Activated CD4-positive, alpha-beta T cell treated with anti-CD3 and anti-CD28 coated beads for 36 hours (primary cell): ENCODE results near the gene GALNT6. TPM values are rescaled to one million over a fixed set of nuclear protein-coding genes. Genes with fewer than 3 reads are reported as not detected.
A peak's percentile ranks its signal among the peaks of the same experiment; 100 is the strongest.

Experiments
- ATAC-seq: fragments of 200-7000 bp; cut with Tn5 transposase; one replicate; pipeline ENCODE4 v1.10.0; 2021; ENCODE audit warnings: mild to moderate bottlenecking, moderate library complexity
- CTCF ChIA-PET: fragments of 350-600 bp; sonication (Branson Sonifier 250); formaldehyde crosslinking; loops from one replicate; lab custom pipeline; 2021; ENCODE audit warnings: antibody characterized with exemption; lab: Charles Lee
- POLR2A ChIA-PET: fragments of 350-600 bp; sonication (Branson Sonifier 250); formaldehyde crosslinking; loops from one replicate; lab custom pipeline; 2021; ENCODE audit warnings: antibody characterized with exemption, inconsistent platforms; lab: Charles Lee
- DNase-seq: peaks from one replicate; pipeline ENCODE4 v3.0.0-alpha.2; 2020
- H3K27ac Mint-ChIP-seq: one replicate; pipeline ENCODE4 v1.8.0; 2021; ENCODE audit warnings: mixed read lengths
- H3K27me3 Mint-ChIP-seq: one replicate; pipeline ENCODE4 v1.8.0; 2021; ENCODE audit warnings: mixed read lengths
- H3K36me3 Mint-ChIP-seq: one replicate; pipeline ENCODE4 v1.8.0; 2021; ENCODE audit warnings: low read depth, mixed read lengths
- H3K4me1 Mint-ChIP-seq: one replicate; pipeline ENCODE4 v1.8.0; 2021; ENCODE audit warnings: mixed read lengths
- H3K4me3 Mint-ChIP-seq: one replicate; pipeline ENCODE4 v1.8.0; 2021; ENCODE audit warnings: mild to moderate bottlenecking, moderate library complexity, mixed read lengths
- H3K9me3 Mint-ChIP-seq: one replicate; pipeline ENCODE4 v1.8.0; 2021; ENCODE audit warnings: low read depth, mixed read lengths
- intact Hi-C, 2 experiments: fragments of 100-400 bp; cut with DNase I in 1 of 2; cut with micrococcal nuclease in 1 of 2; formaldehyde crosslinking; loops; one replicate each; pipeline versions ENCODE4 v1.14.2 to v1.15.1; 2022 to 2024; cut with DNase I, micrococcal nuclease
- total RNA-seq, 2 experiments: library from RNA; stranded (reverse); gene quantifications; one replicate each; pipeline ENCODE4 v1.2.3, GENCODE V29; 2021

GALNT6 gene
- total RNA-seq, 2 experiments from 2014 or later = 11.7 to 12.0 TPM

DNA sequence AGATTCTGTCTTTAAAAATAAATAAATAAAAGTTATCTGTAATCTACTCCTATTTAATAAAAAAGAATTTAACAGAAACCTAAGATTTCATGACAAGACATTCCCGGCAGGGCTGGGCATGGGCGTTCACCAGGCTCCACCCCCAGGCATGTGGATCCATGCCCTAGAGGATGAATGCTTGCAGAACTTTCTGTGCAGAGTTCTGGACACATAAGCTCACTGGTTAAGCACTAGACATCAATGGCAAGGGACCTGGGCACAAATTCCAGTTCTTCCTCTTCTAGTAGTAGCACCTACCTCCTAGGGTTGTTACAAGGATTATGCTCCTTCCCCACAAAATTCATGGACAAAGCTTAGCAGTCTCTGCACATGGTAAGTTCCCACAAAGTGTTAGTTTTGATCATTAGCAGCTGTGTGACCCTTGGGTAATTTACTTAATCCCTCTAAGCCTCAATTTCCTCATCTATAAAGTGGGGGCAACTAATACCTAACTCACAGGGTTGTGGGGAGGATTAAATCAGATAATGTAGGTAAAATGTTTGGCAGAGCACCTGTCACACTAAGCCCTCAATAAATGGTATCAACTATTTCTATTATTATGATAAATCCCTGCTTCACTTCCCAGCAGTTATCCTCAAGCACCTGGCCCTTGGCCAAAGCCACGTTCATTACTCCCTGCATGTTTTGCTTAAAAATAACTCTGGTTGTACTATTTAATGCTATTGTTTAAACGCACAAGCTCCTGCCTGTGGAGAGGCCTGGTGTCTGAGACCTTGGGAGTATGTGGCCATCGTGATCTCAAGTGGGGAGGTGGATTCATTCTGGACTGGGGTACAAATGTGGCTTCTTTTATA is 9.8 kb downstream of the GALNT6 start:
- peaks cover 30% of the 10 kb centered on the region for H3K36me3 Mint-ChIP-seq
- ChIA-PET CTCF (interaction anchor here (0.6 kb wide), 1 partner anchor 763 kb away, joined by 4 read pairs; no protein-coding TSS in a partner anchor), POLR2A (no interaction called here)
- no peak overlapping the region for H3K4me3 Mint-ChIP-seq
- no peak for DNase-seq
- H3K27me3 Mint-ChIP-seq = no peaks in the 10 kb centered on the region
- no peak overlapping the region for H3K27ac Mint-ChIP-seq
- intact Hi-C loops = no loop called here
- H3K4me1 Mint-ChIP-seq = peaks cover 37% of the 10 kb centered on the region
- ATAC-seq = no peak
- no peaks in the 10 kb centered on the region for H3K9me3 Mint-ChIP-seq

DNA sequence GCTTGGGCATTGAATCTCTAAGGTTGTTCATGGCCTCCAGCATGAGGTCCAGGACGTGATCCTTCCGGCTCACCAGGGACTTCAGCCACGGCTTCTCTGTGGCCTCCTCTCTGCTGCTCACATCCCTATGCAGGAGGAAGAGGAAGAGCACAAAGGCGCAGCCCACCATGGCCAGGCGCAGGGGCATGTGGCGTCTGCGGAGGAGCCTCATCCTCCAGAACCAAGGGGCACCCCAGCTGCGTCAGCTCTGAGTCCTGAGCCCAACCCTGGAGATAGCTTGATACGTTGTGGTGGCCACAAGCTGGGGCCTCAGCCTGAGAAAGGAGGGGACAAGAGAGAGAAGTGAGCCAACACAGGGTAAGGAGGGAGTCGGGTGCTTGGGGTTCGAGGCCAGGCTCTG is 11.6 kb downstream of the GALNT6 start:
- intact Hi-C loops = no loop called here
- Mint-ChIP-seq H3K4me1 (peaks cover 41% of the 10 kb centered on the region), H3K36me3 (peaks cover 37% of the 10 kb centered on the region), H3K27ac (no peak overlapping the region), H3K9me3 (no peaks in the 10 kb centered on the region), H3K4me3 (no peak overlapping the region), H3K27me3 (no peaks in the 10 kb centered on the region)
- ChIA-PET CTCF (no interaction called here), POLR2A (interaction anchor here (1.2 kb wide), 1 partner anchor 10 kb away, joined by 3 read pairs; no protein-coding TSS in a partner anchor)
- DNase-seq (no peak), ATAC-seq (no peak)

DNA sequence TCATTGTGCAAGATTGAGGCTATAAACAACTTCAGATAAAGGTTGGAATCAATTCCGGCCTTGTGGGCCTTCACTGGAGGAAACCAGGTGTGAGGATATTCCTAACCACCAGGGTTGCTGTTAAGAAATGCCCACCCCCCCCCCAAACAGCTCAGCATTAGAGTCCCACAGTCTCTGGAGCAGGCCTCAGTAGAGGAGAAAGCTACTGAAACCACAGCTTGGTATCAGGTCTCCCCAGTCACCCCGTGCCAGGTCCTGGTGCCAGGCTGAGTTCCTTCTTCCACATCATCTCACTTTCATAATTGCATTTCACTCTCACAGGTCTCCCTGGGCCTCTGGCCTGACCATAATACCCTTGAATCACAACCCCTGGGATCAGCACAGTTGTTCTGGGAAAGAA is 12.5 kb downstream of the GALNT6 start:
- Mint-ChIP-seq H3K27me3 (no peaks in the 10 kb centered on the region), H3K36me3 (peaks cover 42% of the 10 kb centered on the region), H3K27ac (no peak overlapping the region), H3K9me3 (no peaks in the 10 kb centered on the region), H3K4me3 (no peak overlapping the region), H3K4me1 (peaks cover 35% of the 10 kb centered on the region)
- ATAC-seq (no peak), DNase-seq (no peak)
- intact Hi-C loops = no loop called here
- CTCF ChIA-PET = no interaction called here
- POLR2A ChIA-PET = interaction anchor here (1.2 kb wide), 1 partner anchor 10 kb away, joined by 3 read pairs; no protein-coding TSS in a partner anchor

DNA sequence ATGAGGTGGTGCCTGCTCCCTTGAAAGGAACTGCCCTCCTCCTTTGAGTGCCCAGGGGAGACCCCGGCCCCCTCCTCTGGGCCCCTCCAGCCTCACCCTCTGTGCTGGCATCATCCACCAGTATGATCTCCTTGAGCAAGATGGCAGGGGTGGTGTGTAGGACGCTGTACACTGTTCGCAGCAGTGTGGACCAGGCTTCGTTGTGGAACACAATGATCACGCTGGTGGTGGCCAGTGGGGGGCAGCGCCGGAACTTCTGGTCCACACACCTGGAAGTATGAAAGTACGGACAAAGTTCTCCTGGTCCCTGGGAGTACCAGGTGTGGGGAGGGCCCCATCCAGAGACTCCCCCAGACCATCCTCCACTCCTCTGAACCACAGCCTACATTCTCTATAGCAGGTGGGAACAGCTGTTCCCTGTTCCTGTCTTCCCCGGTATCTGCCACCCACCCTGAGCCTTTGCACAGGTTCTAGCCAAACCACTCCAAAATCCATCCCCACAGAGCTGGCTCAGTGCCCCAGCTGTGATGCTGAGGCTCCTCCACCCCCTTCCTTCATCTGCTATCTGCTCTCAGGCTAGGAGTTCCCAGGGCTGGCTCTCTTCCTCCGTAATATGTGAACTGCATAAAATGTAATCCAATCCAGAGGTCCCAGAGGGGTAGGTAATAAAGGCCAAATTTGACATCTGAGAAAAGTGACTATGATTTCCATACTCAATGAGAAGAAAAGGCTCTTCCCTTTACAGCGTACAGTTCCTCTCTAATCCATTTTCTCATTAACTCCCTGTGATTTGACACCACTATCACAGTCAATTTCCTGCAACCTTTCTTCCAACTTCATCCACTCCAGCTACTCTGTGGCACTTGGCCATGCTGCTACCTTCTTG is 13.9 kb downstream of the GALNT6 start:
- no peak overlapping the region for H3K27ac Mint-ChIP-seq
- DNase-seq (no peak), ATAC-seq (no peak)
- intact Hi-C loops = no loop called here
- H3K4me3 Mint-ChIP-seq = no peak overlapping the region
- H3K27me3 Mint-ChIP-seq = no peaks in the 10 kb centered on the region
- ChIA-PET CTCF (interaction anchor here (0.6 to 1.1 kb wide), 4 partner anchors 8 to 147 kb away, joined by 3 to 4 read pairs (median 3); no protein-coding TSS in a partner anchor), POLR2A (no interaction called here)
- peaks cover 35% of the 10 kb centered on the region for H3K4me1 Mint-ChIP-seq
- no peaks in the 10 kb centered on the region for H3K9me3 Mint-ChIP-seq
- H3K36me3 Mint-ChIP-seq = peaks cover 46% of the 10 kb centered on the region

DNA sequence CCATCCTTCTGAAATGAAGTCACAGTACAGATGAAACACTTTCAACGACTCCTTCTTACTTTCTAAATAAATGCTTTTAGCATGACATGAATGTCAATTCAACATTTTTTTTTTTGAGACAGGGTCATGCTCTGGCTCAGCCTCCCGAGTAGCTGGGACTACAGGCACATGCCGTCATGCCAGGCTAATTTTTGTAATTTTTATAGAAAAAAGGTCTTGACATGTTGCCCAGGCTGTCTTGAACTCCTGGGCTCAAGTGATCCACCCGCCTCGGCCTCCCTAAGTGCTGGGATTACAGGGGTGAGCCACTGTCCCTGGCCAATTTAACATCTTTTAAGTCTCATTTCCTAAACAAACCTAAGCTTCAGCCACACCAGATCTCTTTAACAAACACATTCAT is 16.4 kb downstream of the GALNT6 start:
- ATAC-seq = no peak
- intact Hi-C loops = no loop called here
- H3K27me3 Mint-ChIP-seq = no peaks in the 10 kb centered on the region
- CTCF ChIA-PET = interaction anchor here (0.6 to 2.0 kb wide), 2 partner anchors 12 to 616 kb away, joined by 3 to 5 read pairs; no protein-coding TSS in a partner anchor
- no peak for DNase-seq
- peaks cover 46% of the 10 kb centered on the region for H3K36me3 Mint-ChIP-seq
- peak overlapping the region; percentile 23 for H3K27ac Mint-ChIP-seq
- POLR2A ChIA-PET = no interaction called here
- H3K9me3 Mint-ChIP-seq = no peaks in the 10 kb centered on the region
- H3K4me3 Mint-ChIP-seq = no peak overlapping the region
- peaks cover 49% of the 10 kb centered on the region for H3K4me1 Mint-ChIP-seq

DNA sequence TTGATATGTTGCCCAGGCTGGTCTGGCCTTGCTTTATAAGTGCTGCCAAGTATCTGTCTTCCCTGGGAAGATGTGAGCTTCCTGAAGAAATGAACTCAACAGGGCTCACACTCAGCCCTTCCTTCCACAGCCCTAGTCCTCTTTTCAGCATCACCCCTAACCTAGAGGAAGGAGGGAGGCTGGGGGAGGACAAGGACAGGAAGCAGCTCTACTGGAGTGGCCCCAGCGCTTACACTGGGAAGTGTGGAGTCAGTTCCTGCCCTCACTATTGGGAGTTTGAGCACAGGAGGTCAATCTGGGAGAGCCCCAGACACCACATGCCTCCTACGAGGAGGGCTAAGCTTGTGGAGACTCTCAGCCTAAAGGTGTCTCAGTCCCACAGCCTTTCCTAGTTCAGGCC is 16.8 kb downstream of the GALNT6 start:
- Mint-ChIP-seq H3K9me3 (no peaks in the 10 kb centered on the region), H3K36me3 (peaks cover 49% of the 10 kb centered on the region), H3K27me3 (no peaks in the 10 kb centered on the region), H3K4me3 (no peak overlapping the region), H3K27ac (peak overlapping the region; percentile 52), H3K4me1 (peaks cover 54% of the 10 kb centered on the region)
- CTCF ChIA-PET = interaction anchor here (0.6 to 2.0 kb wide), 2 partner anchors 12 to 615 kb away, joined by 3 to 5 read pairs; no protein-coding TSS in a partner anchor
- POLR2A ChIA-PET = no interaction called here
- DNase-seq (no peak), ATAC-seq (no peak)
- intact Hi-C loops = no loop called here

DNA sequence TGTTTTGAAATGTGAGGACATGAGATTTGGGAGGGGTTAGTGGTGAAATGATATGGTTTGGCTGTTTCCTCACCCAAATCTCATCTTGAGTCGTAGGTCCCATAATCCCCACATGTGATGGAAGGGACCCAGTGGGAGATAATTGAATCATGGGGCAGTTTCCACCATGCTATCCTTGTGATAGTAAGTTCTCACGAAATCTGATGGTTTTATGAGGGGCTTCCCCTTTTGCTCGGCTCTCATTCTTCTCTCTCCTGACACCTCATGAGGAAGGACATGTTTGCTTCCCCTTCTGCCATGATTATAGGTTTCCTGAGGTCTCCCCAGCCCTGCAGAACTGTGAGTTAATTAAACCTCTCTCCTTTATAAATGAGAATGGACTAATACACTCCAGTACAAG is 18.0 kb downstream of the GALNT6 start:
- peaks cover 49% of the 10 kb centered on the region for H3K36me3 Mint-ChIP-seq

DNA sequence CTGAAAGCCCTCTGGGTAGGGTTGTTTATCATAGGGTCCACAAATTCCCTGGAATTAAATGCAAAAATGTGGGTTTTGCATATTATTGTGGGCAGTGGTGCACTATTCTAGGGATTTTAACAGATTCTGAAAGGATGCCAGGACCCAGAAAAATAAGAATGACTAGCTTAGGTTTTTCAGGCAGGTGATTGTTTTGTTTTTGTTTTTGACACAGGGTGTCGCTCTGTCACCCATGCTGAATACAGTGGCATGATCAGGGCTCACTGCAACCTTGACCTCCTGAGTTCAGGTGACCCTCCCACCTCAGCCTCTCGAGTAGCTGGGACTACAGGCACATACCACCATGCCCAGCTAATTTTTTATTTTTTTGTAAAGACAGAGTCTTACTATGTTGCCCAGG is 19.2 kb downstream of the GALNT6 start:
- intact Hi-C loops = no loop called here
- H3K4me3 Mint-ChIP-seq = no peak overlapping the region
- peaks cover 40% of the 10 kb centered on the region for H3K36me3 Mint-ChIP-seq
- H3K4me1 Mint-ChIP-seq = peaks cover 67% of the 10 kb centered on the region
- H3K27ac Mint-ChIP-seq = no peak overlapping the region
- no peak for ATAC-seq
- H3K9me3 Mint-ChIP-seq = no peaks in the 10 kb centered on the region
- CTCF ChIA-PET = no interaction called here
- no peaks in the 10 kb centered on the region for H3K27me3 Mint-ChIP-seq
- no peak for DNase-seq
- POLR2A ChIA-PET = interaction anchor here (1.7 kb wide), 1 partner anchor 14 kb away, joined by 9 read pairs; no protein-coding TSS in a partner anchor

More for the DNA sequence above, 18.0 kb downstream of the GALNT6 start:
- no peaks in the 10 kb centered on the region for H3K9me3 Mint-ChIP-seq
- no peak overlapping the region for H3K4me3 Mint-ChIP-seq
- intact Hi-C loops = no loop called here
- H3K27me3 Mint-ChIP-seq = no peaks in the 10 kb centered on the region
- peak overlapping the region; percentile 32 for H3K27ac Mint-ChIP-seq
- H3K4me1 Mint-ChIP-seq = peaks cover 60% of the 10 kb centered on the region
- no peak for DNase-seq
- ATAC-seq = no peak
- ChIA-PET CTCF (interaction anchor here (2.0 kb wide), 1 partner anchor 13 kb away, joined by 5 read pairs; no protein-coding TSS in a partner anchor), POLR2A (interaction anchor here (0.7 to 1.7 kb wide), 2 partner anchors 13 to 21 kb away, joined by 3 to 9 read pairs; no protein-coding TSS in a partner anchor)

DNA sequence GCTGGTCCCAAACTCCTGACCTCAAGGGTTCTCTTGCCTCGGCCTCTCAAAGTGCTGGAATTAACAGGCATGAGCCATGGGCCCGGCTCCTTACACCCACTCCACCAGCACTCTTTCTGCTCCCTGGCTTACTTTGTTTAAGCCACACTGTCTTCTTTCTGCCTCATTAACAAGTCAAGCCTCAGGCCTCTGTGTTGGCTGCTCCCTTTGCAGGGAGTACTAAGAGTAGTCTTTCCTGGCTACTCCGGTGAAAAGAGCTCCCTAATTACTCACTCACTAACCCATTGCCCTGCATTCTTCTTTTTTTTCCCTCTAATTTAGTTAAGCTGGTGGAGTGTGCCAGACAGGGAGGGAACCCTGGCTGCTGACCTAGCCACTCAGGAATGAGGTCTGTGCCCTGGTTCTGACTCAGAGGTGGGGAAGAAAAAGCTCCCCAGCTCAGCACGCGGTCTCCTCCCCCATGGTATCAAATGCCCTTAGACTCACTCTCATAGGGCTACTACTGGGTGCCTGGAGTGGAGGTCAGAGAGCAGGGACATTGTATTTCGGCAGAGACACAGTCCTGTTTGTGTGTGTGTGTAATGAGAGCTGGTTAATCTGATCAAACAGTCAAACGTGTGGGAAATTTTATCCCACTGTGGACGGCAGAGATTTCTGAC is 19.8 kb downstream of the GALNT6 start:
- POLR2A ChIA-PET = interaction anchor here (1.7 kb wide), 1 partner anchor 14 kb away, joined by 9 read pairs; no protein-coding TSS in a partner anchor
- Mint-ChIP-seq H3K4me3 (no peak overlapping the region), H3K27ac (no peak overlapping the region), H3K4me1 (peaks cover 67% of the 10 kb centered on the region), H3K36me3 (peaks cover 36% of the 10 kb centered on the region), H3K27me3 (no peaks in the 10 kb centered on the region), H3K9me3 (no peaks in the 10 kb centered on the region)
- intact Hi-C loops = no loop called here
- CTCF ChIA-PET = interaction anchor here (0.7 kb wide), 1 partner anchor 12 kb away, joined by 5 read pairs; no protein-coding TSS in a partner anchor
- DNase-seq (no peak), ATAC-seq (no peak)

DNA sequence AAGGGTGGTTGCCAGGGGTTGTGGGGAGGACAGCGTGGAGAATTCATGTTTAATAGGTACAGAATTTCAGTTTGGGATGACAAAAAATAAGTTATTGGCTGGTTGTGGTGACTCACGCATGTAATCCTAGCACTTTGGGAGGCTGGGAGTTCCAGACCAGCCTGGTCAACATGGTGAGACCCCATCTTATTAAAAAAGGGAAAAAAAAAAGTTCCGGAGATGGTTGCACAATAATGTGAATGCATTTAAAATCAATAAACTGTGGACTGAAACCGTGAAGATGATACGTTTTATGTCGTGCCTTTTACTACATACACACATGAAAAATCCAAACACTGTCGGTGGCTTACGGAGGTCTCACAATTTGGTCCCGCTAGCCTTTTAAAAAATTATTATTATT is 20.5 kb downstream of the GALNT6 start:
- H3K9me3 Mint-ChIP-seq = no peaks in the 10 kb centered on the region
- no peak overlapping the region for H3K4me3 Mint-ChIP-seq
- POLR2A ChIA-PET = no interaction called here
- H3K27ac Mint-ChIP-seq = no peak overlapping the region
- intact Hi-C loops = no loop called here
- peaks cover 36% of the 10 kb centered on the region for H3K36me3 Mint-ChIP-seq
- DNase-seq (no peak), ATAC-seq (no peak)
- peaks cover 67% of the 10 kb centered on the region for H3K4me1 Mint-ChIP-seq
- H3K27me3 Mint-ChIP-seq = no peaks in the 10 kb centered on the region
- CTCF ChIA-PET = interaction anchor here (0.7 kb wide), 1 partner anchor 12 kb away, joined by 5 read pairs; no protein-coding TSS in a partner anchor
